GM10248 (cell line): ENCODE data around the gene TOB1.
"Not testable (repeated sequence)": the region's sequence is repeated elsewhere in the genome, so short reads cannot be mapped to it uniquely, and the experiment has no call there.

ENCODE experiments used
- CTCF ChIA-PET: fragments of 300-600 bp; sonication (Branson Sonifier 250); formaldehyde crosslinking; extraction: SDS; loops from one replicate; lab custom pipeline; 2021; ENCODE audit warnings: antibody characterized with exemption; lab: Yijun Ruan, JAX
- POLR2A ChIA-PET: fragments of 350-650 bp; sonication (Branson Sonifier 250); formaldehyde crosslinking; extraction: SDS; loops from one replicate; lab custom pipeline; 2020; ENCODE audit warnings: antibody characterized with exemption; lab: Yijun Ruan, JAX
- DNase-seq: peaks from one replicate; pipeline ENCODE4 v3.0.0; 2012; ENCODE audit errors: extremely low spot score
- CTCF ChIP-seq: IDR thresholded peaks from 2 replicates; pipeline ENCODE4 v1.5.1; 2012; ENCODE audit warnings: mild to moderate bottlenecking, low read depth; ENCODE audit errors: extremely low read depth, missing control alignments, control extremely low read depth

TOB1 gene

GRCh38 chr17:50861822-50862528 is 4.2 kb downstream of the TOB1 start:
- no peak for TF ChIP-seq CTCF
- ChIA-PET CTCF (interaction anchor here (0.7 to 8.1 kb wide), 12 partner anchors 11 to 98 kb away, joined by 3 to 127 read pairs (median 5); no protein-coding TSS in a partner anchor), POLR2A (no interaction called here)
- no peak for DNase-seq

DNA sequence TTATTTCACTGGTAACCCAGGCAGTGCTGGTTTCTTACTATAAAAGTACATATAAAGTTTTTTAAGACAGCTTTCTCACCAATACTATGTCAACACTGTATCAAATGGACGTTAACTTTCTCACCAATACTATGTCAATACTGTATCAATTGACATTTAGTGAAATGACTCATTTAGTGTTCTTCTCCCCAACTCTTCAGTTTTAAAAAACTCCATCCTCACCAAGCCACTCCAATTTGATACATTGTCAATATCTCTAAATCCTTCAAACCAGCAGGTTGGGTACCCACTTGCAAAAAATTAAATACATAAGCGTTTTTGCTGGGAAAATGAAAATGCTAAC is 4.8 kb downstream of the TOB1 start:
- ChIA-PET POLR2A (interaction anchor here (1.0 kb wide), 1 partner anchor 9 kb away, joined by 5 read pairs; no protein-coding TSS in a partner anchor), CTCF (interaction anchor here (0.7 to 8.1 kb wide), 8 partner anchors 10 to 99 kb away, joined by 3 to 127 read pairs (median 5); no protein-coding TSS in a partner anchor)
- DNase-seq: no peak
- TF ChIP-seq CTCF: no peak

GRCh38 chr17:50859727-50860126 is 6.4 kb downstream of the TOB1 start:
- POLR2A ChIA-PET, DNase-seq: not testable (repeated sequence)
- CTCF ChIA-PET: interaction anchor here (0.9 to 8.1 kb wide), 7 partner anchors 9 to 106 kb away, joined by 3 to 127 read pairs (median 5); no protein-coding TSS in a partner anchor

GRCh38 chr17:50858486-50859225 is 7.5 kb downstream of the TOB1 start:
- TF ChIP-seq CTCF: no peak
- POLR2A ChIA-PET: no interaction called here
- CTCF ChIA-PET: interaction anchor here (0.9 to 6.5 kb wide), 5 partner anchors 75 to 107 kb away, joined by 3 to 62 read pairs (median 4); no protein-coding TSS in a partner anchor
- no peak for DNase-seq

DNA sequence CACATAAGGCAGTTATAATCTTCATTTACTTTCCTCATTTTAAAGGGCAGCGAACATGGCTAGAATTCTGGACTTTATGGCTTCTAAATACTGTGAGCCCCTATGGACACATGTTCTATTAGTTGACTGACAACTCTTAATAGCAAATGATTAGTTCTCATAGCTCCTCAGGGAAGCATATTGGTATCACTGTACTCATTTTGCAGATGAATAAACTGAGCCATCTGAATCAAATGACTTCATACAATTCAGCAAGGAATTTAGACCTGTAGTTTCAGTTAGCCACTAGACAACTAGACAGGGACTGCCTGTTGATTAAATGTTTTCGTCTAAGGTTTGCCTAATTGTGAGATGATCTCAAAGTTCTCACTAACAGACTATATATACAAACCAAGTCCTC is 9.7 kb downstream of the TOB1 start:
- ChIA-PET POLR2A (interaction anchor here (1.6 kb wide), 1 partner anchor 10 kb away, joined by 11 read pairs; the partner anchor contains the start of gene TOB1), CTCF (interaction anchor here (0.9 to 11.5 kb wide), 6 partner anchors 9 to 104 kb away, joined by 3 to 228 read pairs (median 4); partner anchors contain the start of gene TOB1)
- no peak for DNase-seq
- TF ChIP-seq CTCF: no peak

DNA sequence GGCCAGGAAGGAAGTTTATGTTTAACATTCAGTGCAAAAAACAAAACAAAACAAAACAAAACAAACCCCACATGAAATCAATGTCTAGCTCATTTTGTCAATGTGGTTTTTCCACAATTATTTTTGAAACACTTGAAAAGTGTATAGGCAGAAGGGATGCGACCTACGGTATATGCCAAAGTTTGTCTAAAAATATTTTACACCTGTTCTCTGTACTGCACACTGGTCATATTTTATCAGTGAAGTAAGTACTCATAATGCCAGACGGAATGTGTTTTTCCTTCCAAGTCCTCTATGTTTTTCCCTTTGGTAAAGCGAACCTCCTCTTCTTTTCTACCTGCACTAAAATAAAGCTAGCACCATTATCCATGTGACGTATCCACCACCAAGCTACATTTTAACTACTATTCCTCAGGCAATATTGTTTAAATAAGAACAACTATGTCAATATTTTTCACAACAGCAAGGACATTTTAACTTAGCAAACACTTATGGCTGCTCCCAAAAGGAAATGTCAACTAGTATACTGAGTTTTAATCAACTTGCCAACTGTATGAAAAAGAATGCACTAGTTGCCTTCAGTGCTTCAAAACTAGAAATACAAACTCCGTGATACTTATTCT is 10.3 kb downstream of the TOB1 start:
- DNase-seq: no peak
- ChIA-PET CTCF (interaction anchor here (0.9 to 11.5 kb wide), 7 partner anchors 10 to 104 kb away, joined by 3 to 228 read pairs (median 4); partner anchors contain the start of gene TOB1), POLR2A (interaction anchor here (1.6 kb wide), 1 partner anchor 10 kb away, joined by 11 read pairs; the partner anchor contains the start of gene TOB1)
- TF ChIP-seq CTCF: no peak
